ES-I3 (cell line): Measurements from ENCODE around the gene IL4.

Experiments
- H3K36me3 ChIP-seq: 2 replicates; pipeline ENCODE4 v1.6.1; 2013; ENCODE audit warnings: mild to moderate bottlenecking, low read length, control low read depth, moderate library complexity; ENCODE audit not compliant: insufficient read depth
- H3K4me1 ChIP-seq: 2 replicates; pipeline ENCODE4 v1.6.1; 2013; ENCODE audit warnings: mild to moderate bottlenecking, control low read depth, low read length; ENCODE audit not compliant: insufficient read depth
- H3K9ac ChIP-seq: 2 replicates; pipeline ENCODE4 v1.6.1; 2013; ENCODE audit warnings: low read depth, mild to moderate bottlenecking, low read length, moderate library complexity
- H3K9me3 ChIP-seq: 2 replicates; pipeline ENCODE4 v1.6.1; 2013; ENCODE audit warnings: mild to moderate bottlenecking, low read length, moderate library complexity; ENCODE audit not compliant: control insufficient read depth, insufficient read depth

Gene IL4

GRCh38 chr5:132663771-132664695, 9.8 kb upstream of the IL4 start:
- H3K36me3 ChIP-seq, result no peaks in the 10 kb centered on the region
- H3K9ac ChIP-seq, result no peak overlapping the region
- H3K9me3 ChIP-seq, result no peaks in the 10 kb centered on the region
- peaks cover 3% of the 10 kb centered on the region; the same call in 1 of the 2 replicates for H3K4me1 ChIP-seq

GRCh38 chr5:132664696-132665209, 9.0 kb upstream of the IL4 start:
- peaks cover 3% of the 10 kb centered on the region; the same call in 1 of the 2 replicates for H3K4me1 ChIP-seq

DNA sequence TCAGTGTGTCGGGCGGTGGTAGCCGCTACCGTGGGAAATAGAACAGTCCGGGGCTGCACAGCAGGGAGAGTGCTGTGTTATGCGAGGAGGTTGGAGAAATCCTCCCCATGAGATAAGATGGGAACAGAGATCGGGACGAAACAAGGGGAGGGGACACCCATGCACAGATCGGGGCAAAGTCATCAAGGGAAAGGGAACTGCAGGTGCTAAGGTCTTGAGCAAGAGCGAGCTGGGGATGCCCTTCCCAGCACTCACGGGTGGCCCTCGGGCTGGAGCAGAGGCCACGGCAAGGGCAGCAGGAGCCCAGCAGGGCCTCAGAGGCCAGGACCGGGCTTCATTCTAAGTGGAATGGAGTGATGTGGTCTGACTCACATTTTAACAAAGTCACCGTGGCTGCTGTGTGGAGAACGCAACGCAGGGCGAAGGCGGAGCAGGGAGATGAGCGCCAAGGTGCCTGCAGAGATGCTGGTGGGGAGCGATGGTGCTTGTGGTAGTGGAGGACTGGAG, 8.2 kb upstream of the IL4 start:
- Histone ChIP-seq H3K9me3 (no peaks in the 10 kb centered on the region), H3K4me1 (peaks cover 9% of the 10 kb centered on the region; the same call in 1 of the 2 replicates), H3K9ac (no peak overlapping the region), H3K36me3 (no peaks in the 10 kb centered on the region)

More at GRCh38 chr5:132664696-132665209, 9.0 kb upstream of the IL4 start:
- no peaks in the 10 kb centered on the region for H3K36me3 ChIP-seq
- no peak overlapping the region for H3K9ac ChIP-seq
- H3K9me3 ChIP-seq, result no peaks in the 10 kb centered on the region

DNA sequence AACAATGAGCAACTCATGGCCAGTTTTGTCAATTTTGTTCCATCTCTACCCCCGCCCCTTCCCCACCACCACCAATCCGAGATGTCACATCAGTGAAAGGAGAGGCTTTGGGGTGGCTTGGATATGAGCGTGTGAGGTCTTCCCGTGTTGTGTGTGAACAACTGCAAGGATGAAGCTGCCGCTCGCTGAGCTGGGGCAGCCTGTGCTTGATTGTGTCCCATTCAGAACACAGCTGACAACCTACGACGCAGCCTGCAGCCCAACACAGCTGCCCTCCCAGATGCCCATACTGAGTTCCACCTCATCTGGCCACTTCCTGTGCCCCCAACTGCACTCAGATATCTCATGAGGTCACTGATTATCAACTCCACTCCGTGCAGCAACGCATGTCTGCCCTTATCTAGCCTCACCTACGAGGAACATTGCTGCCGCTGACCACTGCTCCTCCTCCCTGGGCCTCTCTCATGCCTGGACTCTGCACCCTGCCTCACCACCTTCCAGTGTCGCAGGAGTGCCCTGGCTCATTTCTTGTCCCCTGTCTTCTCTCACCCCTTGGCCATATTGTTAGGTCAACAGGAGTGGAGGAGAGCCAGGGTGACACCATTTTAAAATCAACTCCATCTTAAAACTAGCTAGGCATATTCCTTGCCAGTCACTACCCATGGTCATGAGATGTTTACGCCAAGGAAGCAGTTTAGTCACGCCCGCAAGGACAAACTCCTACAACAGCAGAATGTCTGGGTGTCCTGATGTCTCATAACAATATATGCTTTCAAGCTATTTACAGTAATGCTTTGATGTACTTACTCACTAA, 7.3 kb upstream of the IL4 start:
- Histone ChIP-seq H3K9ac (no peak overlapping the region), H3K36me3 (no peaks in the 10 kb centered on the region), H3K4me1 (peaks cover 9% of the 10 kb centered on the region; the same call in 1 of the 2 replicates), H3K9me3 (no peaks in the 10 kb centered on the region)

DNA sequence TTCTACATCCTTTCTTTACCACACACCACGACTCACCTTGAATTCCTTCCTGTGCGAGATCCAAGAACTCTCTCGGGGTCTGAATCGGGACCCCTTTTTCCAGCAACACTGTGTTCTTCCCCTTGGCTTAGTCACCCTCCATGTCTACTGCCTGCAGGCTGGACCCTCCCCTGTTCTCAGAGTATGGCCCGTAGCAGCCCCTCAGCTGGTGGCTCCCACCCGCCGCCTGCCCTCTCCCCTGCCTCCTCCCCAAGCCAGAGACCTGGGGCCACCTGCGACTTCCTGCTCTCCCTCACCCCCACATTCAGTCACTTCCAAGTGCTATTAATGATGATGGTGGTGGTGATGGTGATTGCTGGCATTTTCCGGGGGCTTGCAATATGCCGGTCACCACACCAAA, 6.5 kb upstream of the IL4 start:
- Histone ChIP-seq H3K4me1 (peaks cover 9% of the 10 kb centered on the region; the same call in 1 of the 2 replicates), H3K36me3 (no peaks in the 10 kb centered on the region), H3K9ac (no peak overlapping the region), H3K9me3 (no peaks in the 10 kb centered on the region)

- no peaks in the 10 kb centered on the region for H3K9me3 ChIP-seq
- H3K9ac ChIP-seq, result no peak overlapping the region
- peaks cover 9% of the 10 kb centered on the region; the same call in 1 of the 2 replicates for H3K4me1 ChIP-seq
- no peaks in the 10 kb centered on the region for H3K36me3 ChIP-seq
These were observed 5.8 kb upstream of the IL4 start for GRCh38 chr5:132667761-132668705.

GRCh38 chr5:132668706-132669454, 4.9 kb upstream of the IL4 start:
- Histone ChIP-seq H3K4me1 (peaks cover 9% of the 10 kb centered on the region; the same call in 1 of the 2 replicates), H3K36me3 (no peaks in the 10 kb centered on the region), H3K9ac (no peak overlapping the region), H3K9me3 (no peaks in the 10 kb centered on the region)

DNA sequence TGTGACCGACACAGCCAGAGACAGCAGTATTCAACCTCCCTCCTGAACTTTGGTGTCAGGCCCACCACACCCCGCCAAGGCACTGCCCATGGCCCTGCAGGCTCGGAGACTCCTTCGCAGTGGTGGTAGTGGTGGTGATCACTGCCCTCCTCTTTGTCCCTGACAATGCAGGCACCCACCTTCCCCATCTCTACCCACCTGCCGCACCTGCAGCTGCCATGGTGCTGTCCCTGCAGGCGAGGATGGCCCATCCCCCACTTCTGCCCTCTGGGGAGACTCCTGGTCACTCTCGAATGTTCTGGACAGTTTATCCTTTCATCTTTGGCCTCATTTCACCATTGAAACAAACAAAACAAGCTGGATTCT, 4.4 kb upstream of the IL4 start:
- Histone ChIP-seq H3K9ac (no peak overlapping the region), H3K9me3 (no peaks in the 10 kb centered on the region), H3K4me1 (peaks cover 9% of the 10 kb centered on the region; the same call in 1 of the 2 replicates), H3K36me3 (no peaks in the 10 kb centered on the region)

- peaks cover 9% of the 10 kb centered on the region; the same call in 1 of the 2 replicates for H3K4me1 ChIP-seq
- no peaks in the 10 kb centered on the region for H3K36me3 ChIP-seq
- no peaks in the 10 kb centered on the region for H3K9me3 ChIP-seq
These were observed 3.6 kb upstream of the IL4 start for GRCh38 chr5:132669966-132670882.

GRCh38 chr5:132671000-132671399, 2.8 kb upstream of the IL4 start:
- H3K4me1 ChIP-seq, result peaks cover 9% of the 10 kb centered on the region; the same call in 1 of the 2 replicates
- no peaks in the 10 kb centered on the region for H3K36me3 ChIP-seq
- no peak overlapping the region for H3K9ac ChIP-seq
- no peaks in the 10 kb centered on the region for H3K9me3 ChIP-seq

More at GRCh38 chr5:132669966-132670882, 3.6 kb upstream of the IL4 start:
- no peak overlapping the region for H3K9ac ChIP-seq

- 0 out of 2 replicates have a peak, but pooled peaks cover 6% of the 10 kb centered on the region for H3K4me1 ChIP-seq
- no peak overlapping the region for H3K9ac ChIP-seq
- no peaks in the 10 kb centered on the region for H3K9me3 ChIP-seq
- H3K36me3 ChIP-seq, result no peaks in the 10 kb centered on the region
These were observed 301 bp upstream of the IL4 start for GRCh38 chr5:132673488-132673887.
